Fibroblast of skin of right quadriceps (primary cell): ENCODE data around the gene RRN3.
A peak's percentile ranks its signal among the peaks of the same experiment; 100 is the strongest.
"Not testable (repeated sequence)": the region's sequence is repeated elsewhere in the genome, so short reads cannot be mapped to it uniquely, and the experiment has no call there.

Source experiments
- DNase-seq: peaks from one replicate; pipeline ENCODE4 v3.0.0-alpha.2; 2013

RRN3 gene

DNA sequence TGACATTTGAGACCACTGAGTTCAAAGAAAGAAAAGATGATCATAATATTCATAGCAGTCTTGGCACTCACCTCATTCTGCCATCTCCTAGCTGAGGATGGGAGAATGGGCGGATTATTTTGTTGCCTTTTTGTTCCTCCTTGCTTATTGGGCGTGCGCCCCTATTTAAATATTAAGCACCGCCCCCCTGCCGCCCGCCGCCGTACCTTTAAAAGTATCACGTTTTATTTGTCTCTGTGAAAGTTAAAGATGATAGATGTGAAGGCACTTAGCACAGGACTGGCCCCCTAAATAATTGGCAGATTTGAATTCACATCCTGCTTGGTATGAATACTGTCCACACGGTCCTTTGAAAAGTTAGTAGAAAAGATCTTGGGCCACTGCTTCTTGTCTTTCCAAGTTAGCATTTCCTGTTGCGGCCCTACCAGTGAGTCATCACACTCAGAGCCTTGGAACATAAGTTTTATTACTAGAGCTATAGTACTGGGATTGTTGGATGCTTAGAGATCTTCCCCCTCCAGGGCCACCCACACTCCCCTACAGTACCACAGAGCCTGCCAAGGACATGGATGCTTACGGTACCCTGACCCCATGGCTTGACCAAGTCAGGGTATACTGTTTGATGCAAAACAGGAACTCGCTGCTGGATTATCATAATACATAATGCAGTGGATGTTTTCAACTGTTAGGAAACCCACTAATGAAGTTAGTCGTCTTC is 68.7 kb downstream of the RRN3 start:
- peak; percentile 68 for DNase-seq

DNA sequence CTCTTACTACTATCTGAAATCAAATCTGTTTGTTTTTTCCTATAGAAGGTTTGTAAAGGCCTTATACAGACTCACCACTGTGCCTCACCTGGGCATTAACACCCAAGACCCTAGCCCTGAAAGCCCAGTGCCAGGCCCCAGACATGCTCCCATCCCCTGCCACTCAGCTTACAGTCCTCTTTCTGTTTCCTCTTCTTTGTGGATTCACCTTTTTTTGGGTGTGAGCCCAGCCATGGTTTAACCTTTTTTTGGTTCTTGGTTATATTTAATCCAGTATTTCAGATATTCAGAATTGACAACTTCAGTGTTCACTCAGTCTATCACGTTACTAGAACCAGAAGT is 69.2 kb downstream of the RRN3 start:
- not testable (repeated sequence) for DNase-seq

DNA sequence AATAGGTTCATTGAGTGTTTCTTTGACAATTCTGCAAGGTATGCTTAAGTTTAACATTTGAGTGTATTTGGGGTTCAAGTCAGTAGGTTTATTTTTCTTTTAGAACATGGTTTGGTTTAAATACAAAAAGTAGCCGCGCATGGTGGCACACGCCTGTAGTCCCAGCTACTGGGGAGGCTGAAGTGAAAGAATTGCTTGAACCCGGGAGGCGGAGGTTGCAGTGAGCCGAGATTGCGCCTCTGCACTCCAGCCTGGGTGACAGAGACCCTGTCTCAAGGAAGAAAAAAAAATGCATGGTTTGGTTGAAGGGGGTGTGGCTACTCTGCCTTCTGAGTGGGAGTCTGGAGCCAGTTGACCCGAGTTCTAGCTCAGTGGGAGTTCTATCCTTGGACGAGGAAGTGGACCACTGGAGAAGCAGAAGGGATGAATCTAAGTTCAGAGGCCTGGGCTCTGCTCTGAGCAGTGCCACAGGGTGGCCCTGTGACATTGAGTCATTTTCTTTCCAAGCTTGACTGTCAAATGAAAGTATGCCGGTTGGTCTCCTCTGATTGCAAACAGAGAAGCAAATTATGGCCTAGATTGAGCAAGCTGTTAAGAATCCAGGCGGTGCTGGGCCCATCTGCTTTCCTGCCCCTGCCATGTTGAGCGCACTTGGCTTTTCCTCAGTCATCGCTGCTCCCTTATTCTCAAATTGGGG is 70.5 kb downstream of the RRN3 start:
- DNase-seq: peak; percentile 30

DNA sequence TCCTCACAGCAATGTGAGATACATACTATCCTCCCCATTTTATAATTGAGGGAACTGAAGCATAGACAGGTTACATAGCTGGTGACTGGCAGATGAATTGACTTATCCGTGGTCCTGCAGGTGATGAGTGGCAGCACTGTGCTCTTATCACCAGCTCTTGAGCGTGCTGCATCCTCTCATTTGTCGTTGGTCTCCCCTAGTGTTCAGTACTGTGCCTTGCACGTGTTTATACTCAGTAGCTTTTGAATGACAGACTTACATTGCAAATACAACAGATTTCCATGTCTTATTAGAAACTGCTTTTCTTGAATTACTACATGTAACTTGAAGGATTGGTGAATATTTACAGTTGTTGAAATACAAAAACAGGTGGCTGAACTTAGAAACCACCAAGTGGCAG is 71.9 kb downstream of the RRN3 start:
- DNase-seq: not testable (repeated sequence)

DNA sequence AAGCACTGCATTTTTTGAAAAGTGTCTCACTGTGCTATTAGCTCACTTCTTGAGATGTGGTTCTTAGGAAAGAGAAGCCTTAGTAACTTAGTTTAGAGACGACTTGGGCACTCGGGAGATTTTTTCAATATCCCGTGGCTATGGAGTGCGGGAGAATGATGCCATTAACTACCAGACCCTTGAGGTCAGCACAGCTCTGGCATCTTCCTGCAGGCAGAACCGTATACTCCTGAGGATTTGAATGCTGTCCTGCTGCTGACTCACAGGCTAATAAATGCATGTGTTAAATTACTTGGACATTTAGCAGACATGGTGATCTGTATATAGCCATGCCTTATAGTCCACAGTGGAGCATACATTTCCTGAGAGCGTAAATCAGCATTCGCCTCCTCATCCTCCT is 72.6 kb downstream of the RRN3 start:
- peak; percentile 83 for DNase-seq

DNA sequence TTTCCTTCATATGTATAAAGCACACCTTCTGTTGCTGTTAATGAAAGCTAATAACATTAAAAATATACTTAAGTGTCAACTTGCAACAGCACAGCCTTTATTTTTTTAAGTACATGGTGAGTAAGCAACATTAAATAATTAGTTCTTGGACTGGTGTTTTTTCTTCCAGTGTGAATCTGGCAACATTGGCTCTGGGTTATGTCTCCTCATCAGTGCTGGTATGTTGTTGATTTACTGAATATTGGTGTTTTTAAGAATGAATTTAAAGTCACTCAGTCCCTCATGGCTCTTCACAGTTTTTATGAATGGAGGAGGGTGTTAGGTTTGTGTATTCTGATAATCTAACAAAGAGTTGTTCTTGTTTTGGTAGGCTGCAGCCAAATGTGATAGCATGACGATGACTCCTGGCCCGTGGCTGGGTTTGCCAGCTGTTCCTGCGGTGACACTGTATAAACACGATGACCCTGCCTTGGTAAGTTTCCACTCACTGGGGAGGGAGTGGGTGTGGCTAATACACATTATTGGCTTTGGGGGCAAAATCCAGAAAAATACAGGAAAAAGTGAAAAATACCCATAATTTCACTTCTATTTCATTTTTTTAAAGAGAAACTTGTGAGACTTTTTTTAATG is 77.0 kb downstream of the RRN3 start:
- not testable (repeated sequence) for DNase-seq

DNA sequence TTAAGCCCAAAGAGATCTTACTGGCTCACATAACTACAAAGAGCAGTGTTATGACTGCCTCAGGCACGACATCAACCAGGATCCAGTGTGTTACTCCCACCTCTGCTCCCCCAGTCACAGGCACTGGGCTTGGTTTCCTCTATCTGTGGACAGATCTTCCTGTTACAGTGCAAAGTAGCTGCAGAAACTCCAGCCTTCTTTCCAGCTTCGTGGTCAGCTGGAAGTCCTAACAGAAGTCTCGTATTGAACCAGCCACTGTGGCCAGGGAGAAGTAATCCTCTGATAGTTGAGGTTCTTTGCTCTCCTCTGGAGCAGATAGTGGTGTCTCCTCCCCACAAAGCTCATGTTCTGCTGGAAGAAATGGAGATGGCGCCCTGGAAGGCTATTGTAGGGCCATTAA is 77.7 kb downstream of the RRN3 start:
- peak; percentile 23 for DNase-seq

DNA sequence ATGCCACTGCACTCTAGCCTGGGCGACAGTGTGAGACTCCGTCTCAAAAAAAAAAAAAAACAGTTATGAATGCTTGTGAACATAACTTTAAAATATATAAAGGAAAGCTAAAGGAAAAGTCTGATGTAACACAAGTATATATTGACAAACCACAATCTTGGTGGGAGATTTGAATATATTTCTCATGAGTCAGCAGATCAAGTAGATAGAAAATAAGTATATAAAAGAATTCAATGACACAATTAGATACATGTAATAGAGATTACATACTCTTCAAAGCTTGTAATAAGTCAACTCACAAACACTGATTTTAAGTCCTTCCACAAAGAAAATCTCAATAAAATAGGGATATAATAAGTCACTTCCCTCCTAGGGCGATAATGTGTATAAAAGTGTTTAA is 78.4 kb downstream of the RRN3 start:
- DNase-seq: not testable (repeated sequence)

DNA sequence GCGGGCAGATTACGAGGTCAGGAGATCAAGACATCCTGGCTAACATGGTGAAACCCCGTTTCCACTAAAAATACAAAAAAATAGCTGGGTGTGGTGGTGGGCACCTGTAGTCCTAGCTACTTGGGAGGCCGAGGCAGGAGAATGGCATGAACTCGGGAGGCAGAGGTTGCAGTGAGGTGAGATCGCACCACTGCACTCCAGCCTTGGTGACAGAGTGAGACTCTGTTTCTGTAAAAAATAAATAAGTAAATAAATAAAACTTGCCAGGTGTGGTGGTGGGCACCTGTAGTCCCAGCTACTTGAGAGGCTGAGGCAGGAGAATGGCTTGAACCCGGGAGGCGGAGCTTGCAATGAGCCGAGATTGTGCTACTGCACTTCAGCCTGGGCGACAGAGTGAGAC is 81.1 kb downstream of the RRN3 start:
- not testable (repeated sequence) for DNase-seq
